A549 (cell line): ENCODE measurements around the gene ANTKMT.

Experiments used
- E2F6 ChIP-seq: IDR thresholded peaks from 2 replicates; pipeline ENCODE4 v1.6.1; 2012; ENCODE audit warnings: low read depth, borderline replicate concordance
- EHF ChIP-seq: fragments of 250-450 bp; sonication (Bioruptor Pico); IDR thresholded peaks from 2 replicates; pipeline ENCODE4 v1.5.0; 2020; ENCODE audit warnings: mild to moderate bottlenecking
- EP300 ChIP-seq, 2 experiments: fragments of >200 bp; sonication (Bioruptor Twin); formaldehyde crosslinking; IDR thresholded peaks; 2 replicates in 1 of 2; 3 replicates in 1 of 2; pipeline ENCODE4 v1.6.1; 2016 to 2017
- ESRRA ChIP-seq: fragments of 150-350 bp; IDR thresholded peaks from 2 replicates; pipeline ENCODE4 v1.6.1; 2014; ENCODE audit warnings: mild to moderate bottlenecking, low read length, borderline replicate concordance
- GATA3 ChIP-seq: IDR thresholded peaks from 2 replicates; pipeline ENCODE4 v1.6.1; 2012; ENCODE audit warnings: borderline replicate concordance
- HMGXB4 ChIP-seq: fragments of 250-450 bp; sonication (Bioruptor Pico); IDR thresholded peaks from 2 replicates; pipeline ENCODE4 v1.5.0; 2021; ENCODE audit warnings: mild to moderate bottlenecking, moderate library complexity, borderline replicate concordance
- HOXA7 ChIP-seq: fragments of 250-450 bp; sonication (Bioruptor Pico); IDR thresholded peaks from 2 replicates; pipeline ENCODE4 v1.5.0; 2020; ENCODE audit warnings: mild to moderate bottlenecking, moderate library complexity
- MAFK ChIP-seq: fragments of 450-650 bp; IDR thresholded peaks from 2 replicates; pipeline ENCODE4 v1.6.1; 2014; ENCODE audit not compliant: partially characterized antibody
- POLR2A ChIP-seq: IDR thresholded peaks from 2 replicates; pipeline ENCODE4 v1.6.1; 2012; ENCODE audit warnings: mild to moderate bottlenecking, low read length
- RAD21 ChIP-seq, 2 experiments: fragments of >200 bp in 1 of 2; sonication (Bioruptor Twin) in 1 of 2; formaldehyde crosslinking in 1 of 2; IDR thresholded peaks in 1 of 2; conservative IDR thresholded peaks in 1 of 2; 2 replicates in 1 of 2; 3 replicates in 1 of 2; pipeline ENCODE4 v1.6.1; 2012 to 2018; ENCODE audit warnings: inconsistent platforms in 1 of 2
- REST ChIP-seq: fragments of 200-600 bp; sonication (generic); IDR thresholded peaks from 2 replicates; pipeline ENCODE4 v1.6.1; 2016; ENCODE audit warnings: antibody characterized with exemption, mild to moderate bottlenecking, moderate library complexity
- RFX5 ChIP-seq: fragments of 450-650 bp; IDR thresholded peaks from 2 replicates; pipeline ENCODE4 v1.7.1; 2014; ENCODE audit warnings: antibody characterized with exemption, mild to moderate bottlenecking, moderate library complexity
- SMC3 ChIP-seq: fragments of >200 bp; sonication (Bioruptor Twin); formaldehyde crosslinking; IDR thresholded peaks from 3 replicates; pipeline ENCODE4 v1.6.1; 2018; ENCODE audit warnings: inconsistent platforms

- TF ChIP-seq POLR2A = no peak
- no peak for TF ChIP-seq HOXA7 (CRISPR knock-in tag)
- no peak for TF ChIP-seq EHF (CRISPR knock-in tag)
- no peak for TF ChIP-seq GATA3
- peak; percentile 73 for TF ChIP-seq SMC3
- peak; percentile 34 to 50; a peak in 4 of 5 replicates for TF ChIP-seq RAD21 (conservative IDR thresholded peaks at IDR 0.05 in 1 of 2, IDR thresholded peaks at IDR 0.05 in 1 of 2)
- no peak for TF ChIP-seq HMGXB4 (CRISPR knock-in tag)
- TF ChIP-seq E2F6 = no peak
- no peak for TF ChIP-seq RFX5
- no peak for TF ChIP-seq MAFK
- TF ChIP-seq REST = no peak
- TF ChIP-seq EP300 (IDR thresholded peaks at IDR 0.05) = no peak
- TF ChIP-seq ESRRA = no peak
Measured at GRCh38 chr16:745739-746138, 24.8 kb downstream of the ANTKMT start.
